T-helper 17 cell (primary cell): ENCODE measurements around the gene FAR2. TPM values are rescaled to one million over a fixed set of nuclear protein-coding genes. Genes with fewer than 3 reads are reported as not detected.

ENCODE experiments used
- ATAC-seq: fragments of 150-1000 bp; cut with Tn5 transposase; 2 replicates; pipeline ENCODE4 v1.10.0; 2021; ENCODE audit warnings: mild to moderate bottlenecking, moderate library complexity
- DNase-seq, 3 donors: peaks; one replicate each; pipeline versions ENCODE4 v3.0.0 to v3.0.0-alpha.2; 2020 to 2021
- H3K9me3 ChIP-seq: one replicate; pipeline ENCODE4 v1.7.0; 2013; ENCODE audit warnings: low read length, mild to moderate bottlenecking; ENCODE audit not compliant: control insufficient read depth, poor library complexity, severe bottlenecking
- H3K27ac Mint-ChIP-seq: one replicate; pipeline ENCODE4 v1.8.0; 2022; ENCODE audit warnings: mild to moderate bottlenecking, moderate library complexity, mixed read lengths
- H3K27me3 Mint-ChIP-seq: one replicate; pipeline ENCODE4 v1.8.0; 2022; ENCODE audit warnings: mixed read lengths
- H3K36me3 Mint-ChIP-seq: one replicate; pipeline ENCODE4 v1.8.0; 2022; ENCODE audit warnings: low read depth, mixed read lengths
- H3K4me1 Mint-ChIP-seq: one replicate; pipeline ENCODE4 v1.8.0; 2022; ENCODE audit warnings: mild to moderate bottlenecking, mixed read lengths
- H3K4me3 Mint-ChIP-seq: one replicate; pipeline ENCODE4 v1.8.0; 2022; ENCODE audit warnings: mild to moderate bottlenecking, moderate library complexity, mixed read lengths
- total RNA-seq, 4 donors: library from RNA in 2 of 4; stranded (reverse) in 2 of 4; gene quantifications; one replicate each; pipeline ENCODE4 v1.2.3 and lab custom pipeline; 2022 to 2026

The FAR2 gene
- total RNA-seq, 2 donors from 2014 or later = 6.6 to 8.5 TPM

DNA sequence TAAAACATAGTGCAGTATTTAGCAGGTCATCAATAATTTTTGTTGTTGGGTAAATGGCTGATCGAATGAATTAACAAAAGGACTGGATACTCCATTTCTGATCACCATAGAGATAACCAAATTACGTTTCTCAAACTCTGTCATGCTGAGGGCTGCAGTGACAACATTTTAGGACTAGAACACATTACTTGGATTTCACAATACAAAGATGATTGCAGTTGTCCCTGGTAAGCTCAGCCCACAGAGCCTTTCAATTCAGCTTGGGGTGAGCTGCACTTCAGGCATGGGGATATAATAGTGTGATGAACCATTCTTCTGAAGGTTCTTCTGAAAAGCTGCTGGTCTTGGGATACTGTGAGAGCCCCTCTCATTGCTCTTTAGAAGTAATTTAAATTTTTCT lies 74.3 kb downstream of the FAR2 start:
- H3K4me1 Mint-ChIP-seq = peaks cover 1% of the 10 kb centered on the region

DNA sequence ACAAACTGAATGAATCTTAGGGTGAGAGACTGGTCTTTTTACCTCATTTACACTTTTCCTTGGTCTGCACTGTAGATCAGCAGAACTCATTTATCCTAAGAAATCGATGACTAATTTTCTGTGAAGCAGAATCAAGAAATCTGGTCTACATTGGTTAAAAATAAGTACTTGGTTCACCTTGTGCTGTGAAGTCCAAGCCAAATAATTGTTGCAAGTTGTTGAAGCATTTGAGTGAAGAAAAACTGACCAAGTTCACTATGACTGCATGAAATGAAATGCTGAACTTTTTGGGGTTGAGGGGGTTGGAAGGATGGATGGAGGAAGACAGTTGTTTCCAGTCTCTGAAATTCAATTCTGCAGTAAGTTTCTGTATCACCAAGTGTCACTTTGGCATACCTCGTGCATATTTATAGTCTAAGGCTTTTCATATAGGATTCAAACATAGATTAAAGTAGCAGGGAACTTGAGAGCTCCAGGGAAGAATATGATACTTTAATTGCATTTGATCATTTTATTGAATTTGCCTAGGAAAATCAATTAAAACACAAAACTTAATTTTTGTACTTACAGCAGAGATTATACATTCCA lies 75.0 kb downstream of the FAR2 start:
- no peaks in the 10 kb centered on the region for H3K4me1 Mint-ChIP-seq
- H3K9me3 ChIP-seq = no peaks in the 10 kb centered on the region
- no peaks in the 10 kb centered on the region for H3K36me3 Mint-ChIP-seq
- DNase-seq (no peak), ATAC-seq (no peak)
- no peaks in the 10 kb centered on the region for H3K27me3 Mint-ChIP-seq
- no peak overlapping the region for H3K4me3 Mint-ChIP-seq
- H3K27ac Mint-ChIP-seq = no peak overlapping the region

More for the DNA sequence above, 74.3 kb downstream of the FAR2 start:
- ATAC-seq (no peak), DNase-seq (no peak)
- Mint-ChIP-seq H3K27me3 (no peaks in the 10 kb centered on the region), H3K4me3 (no peak overlapping the region), H3K27ac (no peak overlapping the region), H3K36me3 (no peaks in the 10 kb centered on the region)
- H3K9me3 ChIP-seq = no peaks in the 10 kb centered on the region

- Mint-ChIP-seq H3K36me3 (no peaks in the 10 kb centered on the region), H3K27me3 (no peaks in the 10 kb centered on the region), H3K4me3 (no peak overlapping the region), H3K4me1 (no peaks in the 10 kb centered on the region), H3K27ac (no peak overlapping the region)
- no peaks in the 10 kb centered on the region for H3K9me3 ChIP-seq
- DNase-seq (no peak), ATAC-seq (no peak)
These were observed 75.5 kb downstream of the FAR2 start for GRCh38 chr12:29224572-29224971.

DNA sequence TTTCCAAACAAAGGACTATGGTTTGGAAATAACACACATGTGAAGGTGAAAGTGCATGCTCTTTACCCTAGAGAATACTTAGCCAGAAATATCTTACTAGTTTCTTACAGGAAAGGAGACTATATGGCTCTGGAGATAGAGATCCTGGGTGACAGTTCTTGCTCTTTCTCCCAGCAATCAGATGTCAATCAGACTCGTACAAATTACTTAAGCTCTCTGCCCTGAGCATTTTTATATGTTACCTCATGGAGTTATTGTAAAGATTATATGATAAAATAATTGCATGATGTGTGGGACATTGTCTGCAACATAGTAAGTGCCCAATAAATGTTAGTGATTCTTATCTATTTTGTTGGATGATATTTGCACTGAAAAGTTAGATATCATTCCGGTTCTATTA lies 76.8 kb downstream of the FAR2 start:
- no peak for DNase-seq
- Mint-ChIP-seq H3K36me3 (no peaks in the 10 kb centered on the region), H3K27ac (no peak overlapping the region), H3K4me1 (no peaks in the 10 kb centered on the region), H3K27me3 (no peaks in the 10 kb centered on the region), H3K4me3 (no peak overlapping the region)
- no peaks in the 10 kb centered on the region for H3K9me3 ChIP-seq
- ATAC-seq = no peak

DNA sequence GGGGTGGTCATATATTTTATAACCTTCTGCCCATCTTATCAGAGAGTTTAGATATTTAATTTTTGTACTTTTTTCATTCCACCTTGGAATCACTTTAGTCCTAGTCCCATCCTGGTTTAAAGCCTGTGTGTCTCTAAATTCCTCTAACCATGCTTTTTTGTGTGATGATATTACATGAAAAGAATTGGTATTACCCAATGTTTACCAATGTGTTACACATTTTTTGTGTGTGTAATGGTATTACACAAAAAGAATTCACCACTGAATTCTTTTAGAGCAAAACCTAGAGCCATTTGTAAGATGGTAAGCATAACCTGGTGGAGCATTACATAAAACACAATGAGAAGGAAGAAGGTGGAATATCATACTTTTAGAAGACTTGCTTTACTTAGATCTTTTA lies 77.5 kb downstream of the FAR2 start:
- Mint-ChIP-seq H3K27me3 (no peaks in the 10 kb centered on the region), H3K4me1 (no peaks in the 10 kb centered on the region), H3K4me3 (no peak overlapping the region), H3K36me3 (no peaks in the 10 kb centered on the region), H3K27ac (no peak overlapping the region)
- DNase-seq (no peak), ATAC-seq (no peak)
- no peaks in the 10 kb centered on the region for H3K9me3 ChIP-seq

DNA sequence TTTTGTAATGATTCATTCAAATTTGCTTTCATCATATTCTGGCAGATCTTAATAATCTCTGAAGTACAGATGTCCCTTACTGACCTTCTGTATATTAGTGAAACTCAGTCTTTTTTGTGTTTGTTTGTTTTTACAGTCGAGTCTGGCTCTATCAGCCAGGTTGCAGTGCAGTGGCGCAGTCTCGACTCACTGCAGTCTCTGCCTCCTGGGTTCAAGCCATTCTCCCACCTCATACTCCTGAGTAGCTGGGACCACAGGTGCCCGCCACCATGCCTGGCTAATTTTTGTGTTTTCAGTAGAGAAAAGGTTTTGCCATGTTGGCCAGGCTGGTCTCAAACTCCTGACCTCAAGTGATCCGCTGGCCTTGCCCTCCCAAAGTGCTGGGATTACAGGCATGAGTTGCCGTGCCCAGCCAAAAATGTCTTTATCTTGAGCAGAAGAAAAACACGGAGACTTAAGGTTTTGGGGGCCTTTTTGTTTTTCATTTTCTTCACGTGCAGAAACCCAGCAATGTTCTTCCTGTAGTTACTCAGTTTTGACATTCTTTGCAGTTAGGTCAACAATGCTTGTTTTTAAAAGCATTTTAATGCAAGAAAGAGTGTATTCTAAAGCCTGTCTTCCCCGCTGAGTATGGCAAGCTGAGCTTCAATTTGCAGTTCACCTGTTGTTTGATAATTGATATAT lies 79.5 kb downstream of the FAR2 start:
- Mint-ChIP-seq H3K27ac (no peak overlapping the region), H3K4me1 (no peaks in the 10 kb centered on the region), H3K4me3 (no peak overlapping the region), H3K36me3 (no peaks in the 10 kb centered on the region), H3K27me3 (no peaks in the 10 kb centered on the region)
- DNase-seq (no peak), ATAC-seq (no peak)
- H3K9me3 ChIP-seq = no peaks in the 10 kb centered on the region

- H3K27me3 Mint-ChIP-seq = no peaks in the 10 kb centered on the region
- H3K9me3 ChIP-seq = no peaks in the 10 kb centered on the region
- DNase-seq = no peak
- ATAC-seq = no peak
- no peak overlapping the region for H3K27ac Mint-ChIP-seq
- no peaks in the 10 kb centered on the region for H3K4me1 Mint-ChIP-seq
- no peak overlapping the region for H3K4me3 Mint-ChIP-seq
- no peaks in the 10 kb centered on the region for H3K36me3 Mint-ChIP-seq
These were observed 80.1 kb downstream of the FAR2 start for GRCh38 chr12:29229158-29229505.

DNA sequence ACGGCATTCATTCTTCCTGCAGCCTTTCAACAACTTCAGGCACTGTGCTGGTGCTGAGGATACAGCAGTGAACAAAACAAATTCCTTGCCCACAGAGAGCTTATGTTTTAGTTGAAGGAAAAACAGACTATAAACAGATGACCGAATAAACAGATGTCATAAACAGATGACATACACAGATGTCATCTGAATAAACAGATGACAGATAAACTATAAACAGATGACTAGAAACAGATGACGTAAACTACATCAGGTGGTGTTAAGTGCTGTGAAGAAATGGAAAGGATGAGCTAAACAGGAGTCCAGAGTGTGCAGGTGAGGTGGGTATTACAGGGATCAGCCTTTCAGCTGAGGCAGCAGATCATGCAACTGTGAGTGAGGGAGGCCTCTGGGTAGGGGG lies 80.9 kb downstream of the FAR2 start:
- no peaks in the 10 kb centered on the region for H3K36me3 Mint-ChIP-seq
- H3K27me3 Mint-ChIP-seq = no peaks in the 10 kb centered on the region
- H3K4me3 Mint-ChIP-seq = no peak overlapping the region

GRCh38 chr12:29230800-29231560 lies 81.9 kb downstream of the FAR2 start:
- ATAC-seq (no peak), DNase-seq (no peak)
- H3K36me3 Mint-ChIP-seq = no peaks in the 10 kb centered on the region
- no peaks in the 10 kb centered on the region for H3K27me3 Mint-ChIP-seq
- H3K27ac Mint-ChIP-seq = no peak overlapping the region
- no peak overlapping the region for H3K4me3 Mint-ChIP-seq
- H3K4me1 Mint-ChIP-seq = no peaks in the 10 kb centered on the region
- no peaks in the 10 kb centered on the region for H3K9me3 ChIP-seq

More for the DNA sequence above, 80.9 kb downstream of the FAR2 start:
- ATAC-seq = no peak
- Mint-ChIP-seq H3K4me1 (no peaks in the 10 kb centered on the region), H3K27ac (no peak overlapping the region)
- no peak for DNase-seq
- no peaks in the 10 kb centered on the region for H3K9me3 ChIP-seq

DNA sequence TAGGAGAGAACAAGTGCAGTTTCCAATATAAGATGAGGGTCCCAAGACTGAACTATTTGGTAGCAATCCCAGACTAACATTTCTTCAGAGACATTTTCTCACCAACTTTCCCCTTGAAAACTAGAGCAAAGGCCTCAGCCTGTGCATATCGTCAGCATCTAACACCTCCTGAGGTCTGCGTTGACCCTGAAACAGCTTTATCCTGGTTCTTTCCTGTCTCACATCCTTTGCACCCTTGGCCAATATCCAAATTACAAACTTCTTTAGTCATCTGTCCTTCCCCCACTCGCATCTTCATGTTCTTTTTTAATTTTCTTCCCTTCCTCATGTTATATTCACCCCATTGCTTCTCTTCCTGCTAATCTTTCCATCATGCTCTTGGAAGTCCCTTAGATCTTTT lies 83.0 kb downstream of the FAR2 start:
- Mint-ChIP-seq H3K36me3 (no peaks in the 10 kb centered on the region), H3K27me3 (no peaks in the 10 kb centered on the region), H3K27ac (no peak overlapping the region), H3K4me1 (no peaks in the 10 kb centered on the region), H3K4me3 (no peak overlapping the region)
- no peak for ATAC-seq
- H3K9me3 ChIP-seq = no peaks in the 10 kb centered on the region
- no peak for DNase-seq

DNA sequence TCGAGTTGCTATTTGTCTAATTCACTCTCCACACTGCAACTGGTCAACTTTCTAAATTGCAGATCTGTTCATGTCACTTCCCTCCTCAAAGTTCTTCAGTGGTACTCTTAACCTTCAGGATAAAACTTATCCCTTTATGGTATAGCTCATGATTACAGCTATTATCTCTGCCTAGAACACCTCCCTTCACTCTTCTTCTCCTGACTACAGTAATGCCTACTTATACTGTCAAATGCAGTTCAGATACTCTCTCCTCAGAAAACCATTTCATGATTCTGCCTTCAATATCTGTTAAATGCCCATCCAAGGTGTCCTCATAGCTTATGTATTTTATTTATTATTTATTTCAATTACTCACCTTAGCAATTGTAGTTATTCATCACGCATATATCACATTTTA lies 85.5 kb downstream of the FAR2 start:
- H3K9me3 ChIP-seq = no peaks in the 10 kb centered on the region
- ATAC-seq (no peak), DNase-seq (no peak)
- Mint-ChIP-seq H3K36me3 (no peaks in the 10 kb centered on the region), H3K27ac (no peak overlapping the region), H3K4me1 (no peaks in the 10 kb centered on the region), H3K27me3 (no peaks in the 10 kb centered on the region), H3K4me3 (no peak overlapping the region)

- Mint-ChIP-seq H3K27ac (no peak overlapping the region), H3K27me3 (no peaks in the 10 kb centered on the region), H3K4me3 (no peak overlapping the region), H3K4me1 (no peaks in the 10 kb centered on the region), H3K36me3 (no peaks in the 10 kb centered on the region)
- ATAC-seq (no peak), DNase-seq (no peak)
- H3K9me3 ChIP-seq = no peaks in the 10 kb centered on the region
These were observed 86.0 kb downstream of the FAR2 start for GRCh38 chr12:29234965-29235626.

- H3K27me3 Mint-ChIP-seq = no peaks in the 10 kb centered on the region
- H3K36me3 Mint-ChIP-seq = no peaks in the 10 kb centered on the region
- ATAC-seq = no peak
- no peak overlapping the region for H3K4me3 Mint-ChIP-seq
- DNase-seq = no peak
- no peak overlapping the region for H3K27ac Mint-ChIP-seq
- H3K4me1 Mint-ChIP-seq = no peaks in the 10 kb centered on the region
- no peaks in the 10 kb centered on the region for H3K9me3 ChIP-seq
These were observed 89.8 kb downstream of the FAR2 start for GRCh38 chr12:29238822-29239291.
